GM12878 (cell line): ENCODE measurements around the gene POLR1G. TPM values are rescaled to one million over a fixed set of nuclear protein-coding genes. Genes with fewer than 3 reads are reported as not detected.
A peak's percentile ranks its signal among the peaks of the same experiment; 100 is the strongest.

ENCODE experiments used
- BRCA1 ChIP-seq: IDR thresholded peaks from 2 replicates; pipeline ENCODE4 v1.6.1; 2011; ENCODE audit warnings: low read depth, low read length, improper control_type of control experiment
- CREM ChIP-seq: IDR thresholded peaks from 2 replicates; pipeline ENCODE4 v1.6.1; 2014; ENCODE audit warnings: antibody characterized with exemption, low read depth
- E2F4 ChIP-seq: IDR thresholded peaks from 2 replicates; pipeline ENCODE4 v1.6.1; 2012; ENCODE audit warnings: low read depth, low read length, improper control_type of control experiment
- EGR1 ChIP-seq, 2 experiments: IDR thresholded peaks; 1 replicate in 1 of 2; 2 replicates in 1 of 2; pipeline ENCODE4 v1.6.1; 2011 to 2012; ENCODE audit warnings: low read depth in 2 of 2, low read length in 2 of 2, borderline replicate concordance in 1 of 2, mild to moderate bottlenecking in 1 of 2, moderate library complexity in 1 of 2
- MAX ChIP-seq: IDR thresholded peaks from 2 replicates; pipeline ENCODE4 v1.6.1; 2012; ENCODE audit warnings: low read depth, low read length, improper control_type of control experiment
- MEF2A ChIP-seq: IDR thresholded peaks from 2 replicates; pipeline ENCODE4 v1.6.1; 2011; ENCODE audit warnings: low read depth, mild to moderate bottlenecking, low read length, moderate library complexity; ENCODE audit not compliant: insufficient read depth
- NR2C1 ChIP-seq: fragments of 450-650 bp; IDR thresholded peaks from 2 replicates; pipeline ENCODE4 v1.6.1; 2017; ENCODE audit warnings: antibody characterized with exemption, mild to moderate bottlenecking, moderate library complexity
- NR2F1 ChIP-seq: fragments of 450-650 bp; conservative IDR thresholded peaks from 2 replicates; pipeline ENCODE4 v1.6.1; 2017; ENCODE audit warnings: mild to moderate bottlenecking
- STAT1 ChIP-seq: fragments of 450-650 bp; conservative IDR thresholded peaks from 2 replicates; pipeline ENCODE4 v1.6.1; 2014; ENCODE audit warnings: antibody characterized with exemption, mild to moderate bottlenecking
- TARDBP ChIP-seq: IDR thresholded peaks from 2 replicates; pipeline ENCODE4 v1.6.1; 2016; ENCODE audit warnings: borderline replicate concordance
- TCF7 ChIP-seq: IDR thresholded peaks from 2 replicates; pipeline ENCODE4 v1.6.1; 2014; ENCODE audit warnings: antibody characterized with exemption, borderline replicate concordance
- polyA plus RNA-seq, 11 experiments: library from polyadenylated mRNA; depleted of rRNA in 4 of 11; unstranded in 6 of 11; stranded (reverse) in 5 of 11; fragments of >200 nt; fragmentation: Nextera tagmentation in 4 of 11; fragmentation: Illumina TruSeq in 1 of 11; extraction: Ambion mirVana in 4 of 11; extraction: Trizol in 1 of 11; gene quantifications; 1 replicate in 1 of 11; 2 replicates in 10 of 11; pipeline versions ENCODE4 v1.2.1 to v1.2.3, GENCODE V29; 2011 to 2016; ENCODE audit warnings: inconsistent platforms in 2 of 11, missing spikeins in 2 of 11, low read depth in 1 of 11
- total RNA-seq, 4 experiments: library from RNA; depleted of rRNA in 3 of 4; stranded (reverse); fragments of >200 nt in 3 of 4; fragmentation: Illumina TruSeq in 1 of 4; extraction: Trizol in 1 of 4; gene quantifications; 2 replicates each; pipeline versions ENCODE4 v1.2.1 to v1.2.3, GENCODE V29; 2013 to 2021
- TF ChIP-seq, protein P1 (sequence below): fragments of 150-350 bp; IDR thresholded peaks from 2 replicates; pipeline ENCODE4 v1.6.1; 2016; ENCODE audit warnings: low read depth, low read length
- TF ChIP-seq, protein P2 (sequence below): fragments of 450-650 bp; conservative IDR thresholded peaks from 2 replicates; pipeline ENCODE4 v1.6.1; 2017; ENCODE audit warnings: mild to moderate bottlenecking, moderate library complexity

Gene POLR1G
- total and polyA plus RNA-seq, 10 of the 15 experiments (the other 5 are each of a cell fraction or from before 2014, with no cell fraction given) = 2.0 to 30.9 (median 20.5) TPM

DNA sequence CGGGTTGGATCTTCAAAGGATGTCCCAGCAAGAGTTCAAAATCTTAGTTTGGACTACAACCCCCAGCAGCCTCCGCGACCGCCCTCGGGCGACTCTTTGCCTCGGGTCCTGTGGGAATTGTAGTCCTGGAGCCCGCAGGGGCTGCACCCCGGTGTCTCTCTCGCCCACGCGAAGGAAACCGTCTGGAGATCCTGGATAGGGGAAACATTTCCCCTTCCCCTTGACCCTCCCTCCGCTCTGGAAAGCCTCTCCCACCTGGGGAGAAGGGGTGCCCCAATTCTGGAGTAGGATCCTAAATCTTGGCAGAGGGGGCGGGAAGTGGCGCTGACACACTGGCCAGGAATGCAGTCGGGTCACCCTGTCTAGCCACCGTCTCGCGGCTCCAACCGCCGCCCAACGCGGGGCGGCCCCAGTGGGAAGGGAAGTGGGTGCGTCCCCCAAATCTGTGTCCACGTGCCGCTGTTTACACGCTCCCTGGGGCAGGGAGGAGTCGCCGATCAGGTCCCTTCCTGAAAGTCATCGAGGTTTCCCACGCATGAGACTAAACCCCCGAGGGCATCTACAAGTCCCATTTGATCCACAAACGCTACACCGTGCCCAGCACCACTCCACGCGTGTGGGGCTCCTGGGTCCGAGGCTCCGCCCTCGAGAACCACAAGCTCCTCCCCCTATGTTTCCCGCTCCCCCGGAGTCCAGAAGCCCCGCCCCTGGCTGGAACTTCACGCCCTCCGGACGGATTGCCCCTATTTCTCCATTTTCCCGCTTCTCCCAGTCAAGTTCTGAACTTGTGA, 814 bp upstream of the POLR1G start (continued):
- peak; percentile 83 for TF ChIP-seq TARDBP
- peak; percentile 87 for TF ChIP-seq NR2C1
- TF ChIP-seq MEF2A = no peak
- peak; percentile 81 for TF ChIP-seq CREM
- TF ChIP-seq, protein P1, sequence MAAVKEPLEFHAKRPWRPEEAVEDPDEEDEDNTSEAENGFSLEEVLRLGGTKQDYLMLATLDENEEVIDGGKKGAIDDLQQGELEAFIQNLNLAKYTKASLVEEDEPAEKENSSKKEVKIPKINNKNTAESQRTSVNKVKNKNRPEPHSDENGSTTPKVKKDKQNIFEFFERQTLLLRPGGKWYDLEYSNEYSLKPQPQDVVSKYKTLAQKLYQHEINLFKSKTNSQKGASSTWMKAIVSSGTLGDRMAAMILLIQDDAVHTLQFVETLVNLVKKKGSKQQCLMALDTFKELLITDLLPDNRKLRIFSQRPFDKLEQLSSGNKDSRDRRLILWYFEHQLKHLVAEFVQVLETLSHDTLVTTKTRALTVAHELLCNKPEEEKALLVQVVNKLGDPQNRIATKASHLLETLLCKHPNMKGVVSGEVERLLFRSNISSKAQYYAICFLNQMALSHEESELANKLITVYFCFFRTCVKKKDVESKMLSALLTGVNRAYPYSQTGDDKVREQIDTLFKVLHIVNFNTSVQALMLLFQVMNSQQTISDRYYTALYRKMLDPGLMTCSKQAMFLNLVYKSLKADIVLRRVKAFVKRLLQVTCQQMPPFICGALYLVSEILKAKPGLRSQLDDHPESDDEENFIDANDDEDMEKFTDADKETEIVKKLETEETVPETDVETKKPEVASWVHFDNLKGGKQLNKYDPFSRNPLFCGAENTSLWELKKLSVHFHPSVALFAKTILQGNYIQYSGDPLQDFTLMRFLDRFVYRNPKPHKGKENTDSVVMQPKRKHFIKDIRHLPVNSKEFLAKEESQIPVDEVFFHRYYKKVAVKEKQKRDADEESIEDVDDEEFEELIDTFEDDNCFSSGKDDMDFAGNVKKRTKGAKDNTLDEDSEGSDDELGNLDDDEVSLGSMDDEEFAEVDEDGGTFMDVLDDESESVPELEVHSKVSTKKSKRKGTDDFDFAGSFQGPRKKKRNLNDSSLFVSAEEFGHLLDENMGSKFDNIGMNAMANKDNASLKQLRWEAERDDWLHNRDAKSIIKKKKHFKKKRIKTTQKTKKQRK = no peak
- TF ChIP-seq BRCA1 = no peak
- peak in 1 of 2 experiments; percentile 89; a peak in 2 of 3 replicates for TF ChIP-seq EGR1 (IDR thresholded peaks at IDR 0.05; ENCODE audit: borderline replicate concordance in 1 of 2, low read depth in 2 of 2, low read length in 2 of 2)
- TF ChIP-seq MAX = peak; percentile 37; the same call in 1 of the 2 replicates
- TF ChIP-seq NR2F1 = 0 out of 2 replicates have a peak, but pooled peaks have one; percentile 45
- TF ChIP-seq E2F4 = peak; percentile 66
- peak; percentile 63; the same call in 1 of the 2 replicates for TF ChIP-seq STAT1
- TF ChIP-seq TCF7 = no peak
- TF ChIP-seq, protein P2, sequence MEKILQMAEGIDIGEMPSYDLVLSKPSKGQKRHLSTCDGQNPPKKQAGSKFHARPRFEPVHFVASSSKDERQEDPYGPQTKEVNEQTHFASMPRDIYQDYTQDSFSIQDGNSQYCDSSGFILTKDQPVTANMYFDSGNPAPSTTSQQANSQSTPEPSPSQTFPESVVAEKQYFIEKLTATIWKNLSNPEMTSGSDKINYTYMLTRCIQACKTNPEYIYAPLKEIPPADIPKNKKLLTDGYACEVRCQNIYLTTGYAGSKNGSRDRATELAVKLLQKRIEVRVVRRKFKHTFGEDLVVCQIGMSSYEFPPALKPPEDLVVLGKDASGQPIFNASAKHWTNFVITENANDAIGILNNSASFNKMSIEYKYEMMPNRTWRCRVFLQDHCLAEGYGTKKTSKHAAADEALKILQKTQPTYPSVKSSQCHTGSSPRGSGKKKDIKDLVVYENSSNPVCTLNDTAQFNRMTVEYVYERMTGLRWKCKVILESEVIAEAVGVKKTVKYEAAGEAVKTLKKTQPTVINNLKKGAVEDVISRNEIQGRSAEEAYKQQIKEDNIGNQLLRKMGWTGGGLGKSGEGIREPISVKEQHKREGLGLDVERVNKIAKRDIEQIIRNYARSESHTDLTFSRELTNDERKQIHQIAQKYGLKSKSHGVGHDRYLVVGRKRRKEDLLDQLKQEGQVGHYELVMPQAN = peak; percentile 88
- TF ChIP-seq, all 136 proteins: peak for 41
